T-helper 9 cell (primary cell): ENCODE results near the gene FAM193B.
"Not testable (repeated sequence)": the region's sequence is repeated elsewhere in the genome, so short reads cannot be mapped to it uniquely, and the experiment has no call there.

Experiments
- DNase-seq: peaks from one replicate; pipeline ENCODE4 v3.0.0-alpha.2; 2020

FAM193B gene

DNA sequence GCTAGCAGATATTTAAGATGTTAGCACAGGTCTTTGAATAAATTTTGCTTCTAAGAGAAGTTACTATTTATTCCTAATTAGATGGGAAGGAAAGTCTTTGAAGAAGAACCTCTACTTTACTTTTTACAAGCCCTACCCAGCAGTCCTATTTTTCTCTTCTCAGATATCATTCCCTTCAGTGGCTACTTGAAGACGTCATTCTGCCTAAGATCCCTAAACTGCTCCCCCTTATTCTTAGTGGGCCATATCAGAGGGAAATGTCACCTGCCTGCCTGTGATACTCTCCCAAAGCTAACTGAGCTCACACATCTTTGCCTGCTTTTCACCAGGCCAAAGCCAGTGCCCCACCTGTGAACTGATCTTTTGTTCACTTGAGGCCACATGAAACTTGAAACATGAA is 21.1 kb upstream of the FAM193B start:
- no peak for DNase-seq

DNA sequence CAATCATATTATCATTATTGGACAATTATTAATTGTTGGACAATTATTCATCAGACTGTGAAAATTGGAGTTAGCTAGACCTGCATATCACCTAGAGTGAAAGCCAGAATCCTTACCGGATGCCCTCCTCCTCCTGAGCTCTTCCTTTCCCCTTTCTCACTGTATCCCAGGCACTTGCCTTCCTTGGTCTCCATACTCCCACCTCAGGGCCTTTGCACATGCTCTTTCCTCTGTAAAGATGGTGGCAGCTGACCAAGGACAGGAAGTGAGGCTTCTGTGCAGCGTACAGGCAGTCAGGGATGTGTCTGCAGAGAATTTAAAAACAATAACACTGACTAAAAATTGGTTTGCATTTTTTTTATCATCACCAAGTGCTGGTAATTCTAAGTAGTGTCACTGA is 15.5 kb upstream of the FAM193B start:
- DNase-seq, result no peak

DNA sequence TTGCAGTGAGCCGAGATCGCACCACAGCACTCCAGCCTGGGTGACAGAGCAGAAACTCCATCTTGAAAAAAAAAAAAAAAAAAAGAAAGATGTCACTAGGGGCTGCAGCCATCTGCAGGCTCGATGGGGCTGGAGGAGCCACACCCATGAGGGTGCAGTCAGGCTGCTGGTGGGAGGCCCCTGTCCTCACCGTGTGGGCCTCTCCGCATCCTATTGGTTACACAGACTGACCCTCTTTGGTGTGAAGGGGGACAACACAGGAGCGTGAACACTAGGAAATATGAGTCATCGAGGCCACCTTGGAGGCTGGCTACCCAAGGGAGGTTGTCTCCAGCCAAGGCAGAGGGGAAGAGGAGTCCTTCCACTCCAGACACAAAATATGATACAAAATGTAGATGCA is 14.0 kb upstream of the FAM193B start:
- no peak for DNase-seq

DNA sequence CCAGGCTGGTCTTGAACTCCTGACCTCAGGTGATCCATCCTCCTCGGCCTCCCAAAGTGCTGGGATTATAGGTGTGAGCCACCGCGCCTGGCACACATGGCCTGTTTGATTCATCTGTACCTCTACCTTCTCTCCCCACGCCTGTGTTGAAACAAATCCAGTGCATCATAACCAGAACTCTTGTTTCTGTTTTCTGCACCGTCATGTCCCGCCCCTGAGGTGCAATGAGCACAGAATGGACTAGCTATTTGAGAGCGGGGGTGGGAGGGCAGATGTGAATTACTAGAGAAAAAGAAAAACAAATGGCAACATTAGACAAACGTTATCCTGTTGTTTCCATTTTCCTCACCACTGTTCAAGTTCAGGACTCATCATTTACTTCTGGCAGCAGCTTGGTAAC is 10.7 kb upstream of the FAM193B start:
- DNase-seq, result no peak

DNA sequence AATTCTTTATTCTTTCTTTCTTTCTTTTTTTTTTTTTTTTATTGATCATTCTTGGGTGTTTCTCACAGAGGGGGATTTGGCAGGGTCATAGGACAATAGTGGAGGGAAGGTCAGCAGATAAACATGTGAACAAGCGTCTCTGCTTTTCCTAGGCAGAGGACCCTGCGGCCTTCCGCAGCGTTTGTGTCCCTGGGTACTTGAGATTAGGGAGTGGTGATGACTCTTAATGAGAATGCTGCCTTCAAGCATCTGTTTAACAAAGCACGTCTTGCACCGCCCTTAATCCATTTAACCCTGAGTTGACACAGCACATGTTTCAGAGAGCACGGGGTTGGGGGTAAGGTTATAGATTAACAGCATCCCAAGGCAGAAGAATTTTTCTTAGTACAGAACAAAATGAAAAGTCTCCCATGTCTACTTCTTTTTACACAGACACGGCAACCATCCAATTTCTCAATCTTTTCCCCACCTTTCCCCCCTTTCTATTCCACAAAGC is 5.1 kb upstream of the FAM193B start:
- not testable (repeated sequence) for DNase-seq

DNA sequence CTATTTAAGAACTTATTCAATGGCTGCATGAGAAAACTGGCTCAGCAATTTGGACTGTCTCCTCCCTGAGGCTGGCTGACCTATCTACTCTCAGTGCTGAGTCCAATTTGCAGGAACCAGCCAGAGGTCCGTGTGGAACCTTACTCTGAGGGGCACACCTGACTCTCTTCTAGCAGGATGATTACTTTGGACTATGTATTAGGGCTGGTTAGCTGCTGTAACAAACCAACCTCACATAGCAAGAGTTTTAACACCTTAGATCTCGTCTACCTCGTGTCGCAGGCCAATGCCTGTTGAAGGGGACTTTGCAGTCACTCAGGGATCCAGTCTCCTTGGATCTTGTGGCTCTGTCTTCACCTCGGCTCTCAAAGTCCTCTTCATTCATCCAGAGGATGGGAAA is 3.4 kb upstream of the FAM193B start:
- no peak for DNase-seq

DNA sequence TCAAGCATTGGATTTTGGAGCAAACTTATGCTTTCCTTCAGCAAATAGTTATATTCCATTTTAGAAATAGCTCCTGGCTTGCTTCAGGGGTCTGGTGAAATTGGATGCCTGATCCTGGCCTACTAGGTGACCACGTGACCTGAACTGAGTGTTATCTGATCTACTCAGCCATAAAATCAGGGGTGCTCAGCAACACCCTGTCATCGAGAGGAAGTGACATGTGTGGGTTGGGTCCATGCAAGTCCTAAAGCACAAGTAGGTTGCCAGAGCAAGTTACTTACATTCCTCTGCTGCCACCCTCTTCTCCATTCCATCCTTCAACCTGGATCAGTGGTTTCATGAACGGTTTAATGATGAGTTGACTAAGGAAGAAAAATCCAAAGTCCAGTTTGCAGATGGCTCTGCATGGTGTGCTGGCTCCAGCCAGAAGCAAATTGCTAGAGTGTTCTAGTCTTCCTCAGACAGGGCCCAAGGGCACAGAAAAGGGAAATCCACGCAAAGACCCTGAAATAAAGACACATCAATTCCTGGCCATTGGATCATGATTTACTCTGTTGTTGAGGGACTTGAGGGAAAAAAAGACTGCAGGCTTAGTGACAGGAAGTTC is 2.8 kb upstream of the FAM193B start:
- no peak for DNase-seq

DNA sequence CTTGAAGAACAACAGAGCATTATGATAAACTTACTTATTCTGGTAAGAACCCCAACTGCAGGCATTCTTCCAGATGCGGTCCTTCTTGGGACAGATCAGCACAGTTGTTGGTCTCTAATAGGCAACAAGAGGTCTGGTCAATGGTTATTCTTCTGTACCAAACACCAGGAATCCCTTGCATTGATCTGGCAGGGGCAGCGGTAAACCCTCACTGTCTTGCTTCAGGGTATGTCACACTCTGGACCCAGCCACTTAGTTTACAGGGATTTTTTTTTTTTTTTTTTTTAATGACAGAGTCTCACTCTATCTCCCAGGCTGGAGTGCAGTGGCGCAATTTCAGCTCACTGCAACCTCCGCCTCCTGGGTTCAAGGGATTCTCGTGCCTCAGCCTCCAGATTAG is 1.3 kb upstream of the FAM193B start:
- DNase-seq, result no peak

DNA sequence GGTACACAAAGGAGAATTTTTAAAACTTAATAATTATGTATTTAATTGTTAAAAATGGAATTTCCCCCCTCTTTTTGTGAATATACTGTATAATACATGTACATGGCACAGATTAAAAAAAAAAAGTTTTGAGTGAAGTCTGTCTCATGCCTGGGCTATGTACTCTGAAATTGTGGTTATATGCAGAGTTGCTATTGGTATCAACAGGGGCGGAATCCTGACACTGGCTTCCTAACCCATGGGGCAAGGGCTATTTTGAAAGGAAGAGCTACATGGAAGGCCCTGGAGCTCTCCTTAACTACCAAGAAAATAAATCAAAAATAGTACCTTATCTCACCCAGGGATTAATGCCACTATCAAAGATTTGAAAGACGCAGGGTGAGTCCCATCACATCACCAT is 865 bp upstream of the FAM193B start:
- DNase-seq, result no peak

DNA sequence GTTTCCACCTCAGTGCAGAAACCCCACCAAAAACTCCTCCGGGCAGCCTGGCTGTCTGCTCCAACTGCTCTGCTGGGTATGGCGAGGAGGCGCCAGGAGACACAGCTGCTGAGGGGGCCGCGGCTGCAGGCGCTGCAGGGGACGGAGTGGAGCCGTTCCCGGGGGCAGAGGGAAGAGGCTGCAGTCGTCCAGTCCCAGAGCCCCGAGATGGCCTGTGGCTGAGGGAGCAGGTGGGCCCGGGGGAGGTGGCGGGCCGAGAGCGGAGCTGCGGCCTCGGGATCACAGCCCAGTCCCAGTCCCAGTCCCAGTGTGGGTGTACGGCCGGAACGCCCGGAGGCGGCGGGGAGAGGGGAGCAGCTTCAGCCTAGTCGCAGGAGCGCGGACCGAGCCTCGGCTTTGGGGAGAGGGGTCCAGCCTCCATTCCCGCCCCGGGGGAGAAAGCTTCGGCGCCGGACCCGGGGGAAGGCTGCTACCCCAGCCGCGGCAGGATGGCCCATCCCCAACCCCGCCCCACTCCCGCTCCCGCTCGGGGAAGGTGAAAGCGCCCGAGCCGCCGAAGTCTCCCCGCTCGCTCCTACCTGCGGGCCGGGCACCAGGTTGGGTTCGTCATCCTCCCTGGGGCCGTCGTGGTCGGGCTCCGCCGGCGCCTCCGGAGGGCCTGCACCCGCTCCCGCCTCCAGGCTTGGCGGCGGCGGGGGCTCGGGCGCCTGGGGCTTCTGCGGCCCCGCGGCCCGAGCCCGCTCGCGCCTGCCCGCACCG is 513 bp downstream of the FAM193B start:
- peak; percentile 35 for DNase-seq

DNA sequence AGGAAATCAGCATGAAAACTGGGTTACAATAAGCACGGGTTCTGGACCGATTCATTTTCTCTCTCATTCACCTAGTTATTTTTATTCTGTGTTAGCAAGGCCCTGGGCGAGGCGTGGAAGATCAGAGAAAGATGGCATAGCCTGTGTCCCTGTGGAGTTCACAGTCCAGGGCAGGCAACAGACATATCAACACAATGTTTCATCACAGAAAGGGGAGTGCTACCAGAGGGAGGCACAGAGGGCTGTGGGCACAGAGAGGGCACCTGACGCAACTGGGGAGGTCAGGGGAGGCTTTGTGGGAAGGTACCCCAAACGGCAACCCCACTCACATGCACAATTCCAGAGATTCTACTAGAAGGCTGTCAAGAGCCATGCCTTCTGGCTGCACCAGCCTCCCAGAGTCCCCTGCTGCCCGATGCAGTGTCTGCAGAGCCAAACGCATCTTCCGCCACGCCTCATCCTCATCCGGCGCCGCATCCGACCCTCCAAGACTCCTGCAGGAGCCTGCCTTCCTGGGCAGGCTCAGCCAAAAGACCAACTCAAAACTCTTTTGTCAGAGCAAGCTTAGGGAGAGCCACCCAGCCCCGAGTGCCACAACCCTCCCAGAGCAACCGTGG is 1.4 kb downstream of the FAM193B start:
- no peak for DNase-seq

DNA sequence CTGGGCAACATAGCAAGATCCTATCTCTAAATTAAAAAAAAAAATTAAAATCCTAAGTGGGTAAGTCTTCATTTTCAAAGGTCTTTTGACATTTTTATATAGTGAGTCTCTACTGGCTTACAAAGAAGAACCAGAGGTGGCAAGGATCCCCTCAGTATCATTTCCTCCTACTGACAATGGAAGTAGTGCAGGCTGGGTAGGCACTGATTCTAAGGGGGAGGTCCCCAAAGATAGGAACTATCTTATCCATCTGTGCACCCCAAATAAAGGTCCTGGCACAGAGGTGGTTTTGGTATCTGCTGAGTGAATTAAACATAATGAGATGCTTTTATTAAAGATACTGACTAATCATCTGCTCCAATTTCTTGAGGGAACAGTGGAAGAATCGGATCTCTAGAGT is 4.2 kb downstream of the FAM193B start:
- DNase-seq, result no peak

DNA sequence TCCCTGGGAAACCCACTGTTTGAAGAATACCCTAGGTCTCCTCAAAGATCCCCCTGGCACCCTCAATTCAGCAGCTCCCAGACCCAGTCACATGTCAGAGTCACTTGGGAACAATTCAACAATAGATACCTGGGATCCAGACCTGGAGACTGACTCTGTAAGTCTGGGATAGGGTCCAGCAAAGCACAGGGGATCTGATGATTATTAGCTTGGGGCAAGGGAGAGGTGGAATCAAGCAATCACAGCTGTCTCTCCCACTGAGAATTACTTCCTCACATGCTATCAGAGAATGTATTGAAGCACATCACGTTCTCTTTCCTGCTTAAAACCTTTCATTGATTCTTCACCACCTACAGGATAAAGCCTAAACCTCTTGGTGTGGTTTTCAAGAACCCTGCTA is 5.9 kb downstream of the FAM193B start:
- no peak for DNase-seq

DNA sequence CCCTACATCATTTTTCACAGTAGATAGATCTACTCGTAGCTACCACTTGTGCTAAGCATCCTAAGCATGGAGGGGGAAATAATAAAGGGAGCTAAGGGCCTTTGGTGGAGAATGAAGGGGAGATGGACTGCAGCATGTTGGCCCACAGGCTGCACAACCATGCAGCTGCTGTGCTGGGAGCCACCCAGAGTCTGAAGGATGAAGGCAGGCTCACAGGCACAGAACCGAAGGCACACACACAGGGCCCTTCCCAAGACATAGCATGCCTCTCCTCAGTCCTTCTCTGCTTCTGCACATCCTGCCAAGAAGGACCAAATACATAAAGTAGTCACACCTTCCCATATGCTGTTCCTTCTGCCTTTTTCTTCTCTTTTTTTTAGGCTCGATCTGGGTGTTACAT is 6.6 kb downstream of the FAM193B start:
- DNase-seq, result no peak

DNA sequence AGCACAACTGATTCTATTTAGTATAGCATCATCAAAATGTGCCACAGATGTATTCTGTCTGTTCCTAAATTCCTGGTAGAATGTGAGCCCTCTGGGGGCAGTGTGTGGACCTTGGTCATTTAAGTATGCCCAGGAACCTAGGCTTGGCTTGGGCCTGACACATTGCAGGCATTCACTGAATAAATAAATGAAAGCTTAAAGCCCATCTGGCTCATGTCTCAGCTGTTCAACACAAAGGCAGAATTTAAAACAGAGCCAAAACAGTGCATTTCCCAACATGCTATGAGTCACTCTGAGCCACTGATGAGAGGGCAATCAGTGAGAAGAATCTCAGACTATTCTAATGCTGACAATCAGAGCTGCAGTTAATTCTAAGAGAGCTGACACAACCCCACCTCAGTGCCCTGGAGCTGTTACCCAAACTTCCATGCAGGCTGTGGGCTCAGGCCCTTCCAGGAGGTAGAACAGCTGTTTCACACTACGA is 8.1 kb downstream of the FAM193B start:
- DNase-seq, result no peak

DNA sequence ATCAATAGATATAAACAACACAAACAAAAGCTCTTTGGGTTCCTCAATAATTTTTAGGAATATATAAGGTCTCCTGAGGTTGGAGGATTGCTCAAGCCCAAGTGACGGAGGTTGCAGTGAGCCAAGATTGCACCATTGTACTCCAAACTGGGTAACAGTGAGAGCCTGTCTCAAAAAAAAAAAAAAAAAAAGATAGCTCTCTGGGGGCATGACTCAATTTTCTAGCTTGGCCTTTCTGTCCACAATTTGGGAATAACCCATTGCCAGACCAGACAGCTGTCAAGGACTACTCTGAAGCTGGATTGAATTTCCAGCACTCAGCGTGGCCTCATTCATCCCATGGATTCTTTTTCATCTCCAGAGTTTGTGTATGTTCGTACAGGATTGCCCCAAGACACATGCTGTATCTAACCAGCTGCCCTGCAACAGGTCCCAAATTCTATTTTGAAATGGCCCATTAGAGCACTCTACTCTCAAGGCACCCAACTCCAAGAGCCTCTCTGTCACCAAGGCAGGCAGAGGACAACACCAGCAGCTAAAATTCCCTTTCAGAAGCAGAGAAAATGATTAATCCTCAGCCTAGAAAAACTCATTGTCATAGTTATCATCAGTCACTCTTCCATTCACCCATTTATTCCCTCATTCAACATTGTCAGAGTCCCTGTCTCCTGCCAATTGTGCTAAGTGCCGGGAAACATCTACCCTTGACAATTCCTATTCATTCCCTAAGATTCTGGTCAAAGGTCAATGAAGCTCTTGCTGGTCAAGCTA is 8.7 kb downstream of the FAM193B start:
- DNase-seq, result no peak

DNA sequence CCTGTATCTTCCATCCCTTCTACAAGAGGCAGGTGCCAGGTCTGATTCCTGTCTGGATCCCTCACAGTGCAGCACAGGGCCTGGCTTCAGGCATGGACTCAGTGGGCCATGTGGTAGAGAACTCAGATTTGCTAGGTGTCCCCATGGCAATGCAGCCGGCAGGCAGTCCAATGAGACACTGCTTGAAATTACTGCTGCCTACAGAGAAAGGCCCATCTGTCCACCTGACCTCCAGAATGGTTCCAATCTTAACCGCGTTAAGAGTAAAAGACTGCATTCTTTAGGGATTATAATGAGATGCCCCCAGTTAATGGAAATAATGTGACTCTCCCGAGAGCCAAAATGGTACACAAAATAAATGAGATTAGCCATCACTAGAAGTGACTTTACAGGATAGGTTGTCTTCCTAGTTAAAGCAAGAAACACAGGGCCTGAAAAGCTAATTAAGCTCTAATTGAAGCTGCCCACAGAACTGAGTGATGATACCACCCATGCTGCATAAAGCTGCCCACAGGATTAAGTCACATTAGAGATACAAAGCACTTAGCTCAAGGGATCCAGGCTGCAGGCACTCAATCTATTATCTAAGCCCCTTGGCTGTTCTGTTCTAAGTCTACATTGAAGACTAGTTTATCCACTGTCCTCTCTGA is 11.4 kb downstream of the FAM193B start:
- no peak for DNase-seq

DNA sequence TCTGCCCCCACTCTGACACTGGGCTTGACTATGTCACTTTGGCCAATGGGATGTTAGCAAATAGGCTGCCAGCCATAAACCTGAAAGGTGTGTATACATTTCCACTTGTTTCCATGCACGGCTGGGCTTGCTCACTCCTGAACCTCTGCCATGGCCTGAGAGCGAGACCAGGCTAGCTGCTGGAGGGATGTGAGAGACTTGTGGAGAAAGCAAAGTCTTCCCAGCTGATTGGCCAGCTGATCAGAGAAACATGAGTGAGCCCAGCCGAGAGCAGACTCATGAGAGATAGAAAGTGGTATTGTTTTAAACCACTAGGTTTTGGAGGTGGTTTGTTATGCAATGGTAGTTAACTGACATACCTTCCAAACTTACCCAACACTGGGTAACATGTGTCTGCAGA is 13.9 kb downstream of the FAM193B start:
- DNase-seq, result no peak

DNA sequence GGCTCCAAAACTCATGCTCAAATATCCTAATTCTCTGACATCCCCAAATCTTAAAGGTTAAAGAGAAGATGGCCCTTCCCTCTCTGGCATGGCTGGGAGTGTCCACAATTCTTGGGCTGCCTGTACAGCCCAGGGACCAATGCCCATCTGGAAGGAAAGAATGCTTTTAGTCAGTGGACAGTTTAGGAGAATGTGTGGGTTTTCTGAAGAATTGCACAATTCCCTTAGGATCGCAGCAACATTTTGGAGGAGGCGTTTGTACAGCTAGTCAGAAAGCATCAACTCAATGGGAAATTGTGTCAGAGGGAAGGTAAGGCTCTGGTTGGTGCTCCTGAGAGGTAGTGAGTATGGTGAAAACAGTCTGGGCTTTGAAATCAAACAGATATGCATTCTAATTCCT is 15.0 kb downstream of the FAM193B start:
- DNase-seq, result no peak

DNA sequence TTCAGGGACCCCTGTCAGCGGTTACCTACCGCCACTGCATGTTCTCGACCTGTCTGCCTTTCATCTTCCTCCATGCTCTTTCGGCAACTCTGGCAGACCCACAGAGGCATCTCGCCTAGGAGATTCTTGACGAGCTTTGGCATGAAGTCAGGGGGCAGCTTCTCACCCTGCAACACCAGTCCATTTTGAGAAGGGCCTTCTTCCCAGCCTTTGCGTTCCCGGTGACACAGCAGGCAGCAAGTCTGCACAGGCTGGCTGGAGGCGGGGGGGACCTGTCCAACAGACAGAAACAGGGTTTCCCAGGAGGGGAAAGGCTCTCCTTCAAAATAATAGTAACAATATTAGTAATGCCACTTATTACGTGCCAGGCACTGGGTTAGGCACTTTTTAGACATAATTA is 15.5 kb downstream of the FAM193B start:
- no peak for DNase-seq

DNA sequence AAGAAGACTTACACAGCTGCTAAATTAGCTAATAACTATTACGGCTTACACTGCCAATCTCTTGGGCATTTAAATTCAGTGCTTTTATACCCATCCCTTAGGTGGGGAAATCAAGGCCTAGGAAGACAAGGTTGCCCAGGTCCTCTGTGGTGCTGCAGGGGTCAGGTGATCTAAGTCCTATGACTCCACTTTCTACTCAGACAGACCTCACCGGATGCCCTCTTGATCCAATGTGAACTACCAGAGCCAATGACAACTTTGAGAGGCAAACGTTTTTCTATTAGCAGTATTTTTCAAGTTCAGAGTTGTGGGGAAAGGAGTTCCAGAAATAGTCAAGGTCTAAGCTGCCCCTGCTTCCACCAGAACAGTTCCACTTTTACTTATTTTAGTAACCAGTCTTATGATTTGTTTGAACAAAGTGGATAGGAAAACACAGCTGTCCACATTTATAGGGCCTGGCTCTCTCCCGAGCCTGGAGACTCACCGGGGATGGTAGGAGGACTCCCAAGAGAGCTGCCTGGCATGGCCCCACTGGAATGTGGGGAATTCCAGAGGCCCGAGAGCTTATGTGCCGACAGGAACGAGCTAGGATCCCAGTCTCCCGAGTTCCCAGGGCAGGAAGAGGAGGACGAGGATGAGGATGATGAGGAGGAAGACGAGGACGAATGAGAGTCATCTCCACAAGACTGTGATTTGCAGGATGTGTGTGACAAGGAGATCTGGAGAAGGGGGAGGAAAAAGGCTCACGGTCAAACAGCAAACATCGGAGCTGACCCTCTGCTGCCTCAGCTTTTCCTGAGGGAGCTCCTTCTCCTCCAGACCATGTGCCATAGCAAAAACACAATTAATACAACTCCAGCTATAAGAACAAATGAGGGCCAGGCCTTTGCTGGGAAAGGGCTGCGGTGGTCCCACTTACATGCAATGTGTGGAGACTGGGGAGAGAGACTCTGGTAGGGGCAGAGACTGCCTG is 16.7 kb downstream of the FAM193B start:
- DNase-seq, result no peak

DNA sequence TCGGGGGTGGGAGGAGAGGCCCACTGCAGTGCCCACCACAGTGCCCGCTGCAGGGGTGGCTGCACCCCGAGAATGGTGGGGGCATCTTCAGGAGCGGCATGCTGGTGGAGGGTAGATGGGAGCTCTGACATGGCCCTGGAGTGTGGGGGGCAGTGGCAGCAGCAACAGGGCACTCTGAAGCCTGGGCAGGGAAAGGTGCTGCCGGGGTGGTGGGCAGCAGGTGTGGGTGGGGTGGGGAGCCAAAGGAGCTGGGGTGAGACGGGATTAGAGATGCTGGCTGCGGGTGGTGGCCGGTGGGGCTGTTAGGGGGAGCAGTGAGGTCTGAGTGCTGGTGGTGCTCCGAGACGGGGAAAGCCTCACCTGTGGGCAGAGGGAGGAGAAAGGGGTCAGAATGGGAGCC is 18.0 kb downstream of the FAM193B start:
- no peak for DNase-seq
